Astrocyte (in vitro differentiated cells and primary cell): ENCODE data around the gene KPNA4. TPM values are rescaled to one million over a fixed set of nuclear protein-coding genes. Genes with fewer than 3 reads are reported as not detected.

ENCODE experiments used
- DNase-seq: peaks from one replicate; pipeline ENCODE4 v3.0.0-alpha.2; 2010; ENCODE audit warnings: low read depth
- FAIRE-seq: peaks from 2 replicates; lab custom pipeline; 2011; peaks lifted over from hg19 to GRCh38; lab: Jason Lieb, UNC
- H2AFZ ChIP-seq: 2 replicates; pipeline ENCODE4 v1.6.0; 2012; ENCODE audit warnings: low read depth, low read length, inconsistent platforms
- H3K27ac ChIP-seq: 2 replicates; pipeline ENCODE4 v1.5.1; 2011; ENCODE audit warnings: low read depth, low read length, inconsistent platforms
- H3K27me3 ChIP-seq: 2 replicates; pipeline ENCODE4 v1.6.0; 2011; ENCODE audit warnings: low read length, inconsistent platforms; ENCODE audit not compliant: insufficient read depth
- H3K36me3 ChIP-seq: 2 replicates; pipeline ENCODE4 v1.5.1; 2011; ENCODE audit warnings: low read length, inconsistent platforms; ENCODE audit not compliant: insufficient read depth
- H3K4me1 ChIP-seq: 2 replicates; pipeline ENCODE4 v1.5.1; 2011; ENCODE audit warnings: low read length, inconsistent platforms; ENCODE audit not compliant: insufficient read depth
- H3K4me2 ChIP-seq: 2 replicates; pipeline ENCODE4 v1.6.0; 2012; ENCODE audit warnings: low read length, inconsistent platforms
- H3K4me3 ChIP-seq: 2 replicates; pipeline ENCODE4 v1.5.1; 2011; ENCODE audit warnings: low read depth, mild to moderate bottlenecking, low read length, inconsistent platforms; ENCODE audit not compliant: insufficient read depth
- H3K79me2 ChIP-seq: 2 replicates; pipeline ENCODE4 v1.6.0; 2012; ENCODE audit warnings: mild to moderate bottlenecking, low read length, inconsistent platforms; ENCODE audit not compliant: insufficient read depth
- H3K9ac ChIP-seq: 2 replicates; pipeline ENCODE4 v1.6.0; 2012; ENCODE audit warnings: mild to moderate bottlenecking, low read length, inconsistent platforms
- H3K9me3 ChIP-seq: 2 replicates; pipeline ENCODE4 v1.5.1; 2012; ENCODE audit warnings: low read depth, mild to moderate bottlenecking, low read length, inconsistent platforms; ENCODE audit not compliant: insufficient read depth
- H4K20me1 ChIP-seq: 2 replicates; pipeline ENCODE4 v1.6.0; 2012; ENCODE audit warnings: low read length, inconsistent platforms; ENCODE audit not compliant: insufficient read depth
- H3K27ac Mint-ChIP-seq: one replicate; pipeline ENCODE4 v1.8.0; 2021; ENCODE audit warnings: mild to moderate bottlenecking, mixed read lengths; ENCODE audit not compliant: unreplicated experiment
- H3K27me3 Mint-ChIP-seq: one replicate; pipeline ENCODE4 v1.8.0; 2021; ENCODE audit warnings: low read depth, mixed read lengths; ENCODE audit not compliant: unreplicated experiment
- H3K36me3 Mint-ChIP-seq: one replicate; pipeline ENCODE4 v1.8.0; 2021; ENCODE audit warnings: low read depth, mixed read lengths; ENCODE audit not compliant: unreplicated experiment
- H3K4me1 Mint-ChIP-seq: one replicate; pipeline ENCODE4 v1.8.0; 2021; ENCODE audit warnings: low read depth, mixed read lengths; ENCODE audit not compliant: unreplicated experiment
- H3K4me3 Mint-ChIP-seq: one replicate; pipeline ENCODE4 v1.8.0; 2021; ENCODE audit warnings: mild to moderate bottlenecking, moderate library complexity, mixed read lengths; ENCODE audit not compliant: unreplicated experiment
- H3K9me3 Mint-ChIP-seq: one replicate; pipeline ENCODE4 v1.8.0; 2021; ENCODE audit warnings: mild to moderate bottlenecking, mixed read lengths; ENCODE audit not compliant: unreplicated experiment
- CTCF ChIP-seq: IDR thresholded peaks from 2 replicates; pipeline ENCODE4 v1.5.1; 2011; ENCODE audit warnings: low read depth, mild to moderate bottlenecking, inconsistent platforms, low read length, moderate library complexity; ENCODE audit not compliant: insufficient read depth
- EZH2 ChIP-seq: IDR thresholded peaks from 2 replicates; pipeline ENCODE4 v1.6.1; 2012; ENCODE audit warnings: mild to moderate bottlenecking, low read length, inconsistent platforms; ENCODE audit not compliant: insufficient read depth
- total RNA-seq: library from RNA; stranded (reverse); gene quantifications from 2 replicates; pipeline ENCODE4 v1.2.1, GENCODE V29; 2021

Gene KPNA4
- total RNA-seq, 1 donor from 2014 or later = 105 TPM

- no peaks in the 10 kb centered on the region for H3K27me3 ChIP-seq
- H3K27me3 Mint-ChIP-seq = no peaks in the 10 kb centered on the region
- FAIRE-seq (no peak), DNase-seq (peak; percentile 27)
- TF ChIP-seq EZH2 (no peak), CTCF (no peak)
- no peak overlapping the region for H3K4me2 ChIP-seq
- H3K4me1 ChIP-seq = peaks cover 8% of the 10 kb centered on the region
- no peak overlapping the region for H3K27ac ChIP-seq
- peaks cover 1% of the 10 kb centered on the region for H3K9me3 Mint-ChIP-seq
- peaks cover 2% of the 10 kb centered on the region for H3K36me3 Mint-ChIP-seq
- no peaks in the 10 kb centered on the region for H3K9me3 ChIP-seq
- peaks cover 32% of the 10 kb centered on the region for H3K4me1 Mint-ChIP-seq
- no peak overlapping the region for H3K4me3 Mint-ChIP-seq
- no peak overlapping the region for H3K27ac Mint-ChIP-seq
- H3K36me3 ChIP-seq = peaks cover 4% of the 10 kb centered on the region
- H2AFZ ChIP-seq = no peak overlapping the region
- H3K79me2 ChIP-seq = peaks cover 100% of the 10 kb centered on the region
- no peak overlapping the region for H3K9ac ChIP-seq
- H3K4me3 ChIP-seq = no peak overlapping the region
- H4K20me1 ChIP-seq = peaks cover 93% of the 10 kb centered on the region
Observed at GRCh38 chr3:160544844-160545503, 20.4 kb downstream of the KPNA4 start.

GRCh38 chr3:160540551-160540950, 24.8 kb downstream of the KPNA4 start:
- peak overlapping the region; percentile 61 for H3K4me3 Mint-ChIP-seq
- no peak overlapping the region for H3K9ac ChIP-seq
- peaks cover 2% of the 10 kb centered on the region for H3K36me3 ChIP-seq
- H3K27ac ChIP-seq = no peak overlapping the region
- no peaks in the 10 kb centered on the region for H3K27me3 Mint-ChIP-seq
- H3K27ac Mint-ChIP-seq = peak overlapping the region; percentile 41
- no peaks in the 10 kb centered on the region for H3K9me3 ChIP-seq
- H3K4me2 ChIP-seq = no peak overlapping the region
- H3K4me3 ChIP-seq = no peak overlapping the region
- H3K27me3 ChIP-seq = no peaks in the 10 kb centered on the region
- no peak overlapping the region for H2AFZ ChIP-seq
- FAIRE-seq = no peak
- TF ChIP-seq CTCF (no peak), EZH2 (no peak)
- H3K4me1 Mint-ChIP-seq = peaks cover 44% of the 10 kb centered on the region
- no peaks in the 10 kb centered on the region for H3K9me3 Mint-ChIP-seq
- peaks cover 8% of the 10 kb centered on the region for H3K4me1 ChIP-seq
- H3K36me3 Mint-ChIP-seq = no peaks in the 10 kb centered on the region
- H3K79me2 ChIP-seq = peaks cover 98% of the 10 kb centered on the region
- peaks cover 86% of the 10 kb centered on the region for H4K20me1 ChIP-seq
- DNase-seq = peak; percentile 25

GRCh38 chr3:160538895-160539294, 26.5 kb downstream of the KPNA4 start:
- Mint-ChIP-seq H3K4me1 (peaks cover 35% of the 10 kb centered on the region), H3K9me3 (no peaks in the 10 kb centered on the region), H3K27me3 (no peaks in the 10 kb centered on the region), H3K36me3 (no peaks in the 10 kb centered on the region), H3K27ac (no peak overlapping the region), H3K4me3 (no peak overlapping the region)
- no peaks in the 10 kb centered on the region for H3K27me3 ChIP-seq
- peaks cover 69% of the 10 kb centered on the region for H4K20me1 ChIP-seq
- H3K9me3 ChIP-seq = no peaks in the 10 kb centered on the region
- peaks cover 88% of the 10 kb centered on the region for H3K79me2 ChIP-seq
- no peak overlapping the region for H3K27ac ChIP-seq
- TF ChIP-seq CTCF = no peak
- TF ChIP-seq EZH2 = no peak
- H3K36me3 ChIP-seq = peaks cover 8% of the 10 kb centered on the region
- no peak overlapping the region for H3K9ac ChIP-seq
- H2AFZ ChIP-seq = no peak overlapping the region
- peaks cover 8% of the 10 kb centered on the region for H3K4me1 ChIP-seq
- no peak overlapping the region for H3K4me3 ChIP-seq
- no peak overlapping the region for H3K4me2 ChIP-seq
- DNase-seq (no peak), FAIRE-seq (no peak)
